ENCODE measurements around the gene GRID1. TPM values are rescaled to one million over a fixed set of nuclear protein-coding genes. Genes with fewer than 3 reads are reported as not detected.

Gene GRID1
- total and polyA plus RNA-seq, 10 of the 15 experiments (the other 5 are each of a cell fraction or from before 2014, with no cell fraction given), result 0.04 to 0.62 (median 0.08) TPM; not detected in 5

DNA sequence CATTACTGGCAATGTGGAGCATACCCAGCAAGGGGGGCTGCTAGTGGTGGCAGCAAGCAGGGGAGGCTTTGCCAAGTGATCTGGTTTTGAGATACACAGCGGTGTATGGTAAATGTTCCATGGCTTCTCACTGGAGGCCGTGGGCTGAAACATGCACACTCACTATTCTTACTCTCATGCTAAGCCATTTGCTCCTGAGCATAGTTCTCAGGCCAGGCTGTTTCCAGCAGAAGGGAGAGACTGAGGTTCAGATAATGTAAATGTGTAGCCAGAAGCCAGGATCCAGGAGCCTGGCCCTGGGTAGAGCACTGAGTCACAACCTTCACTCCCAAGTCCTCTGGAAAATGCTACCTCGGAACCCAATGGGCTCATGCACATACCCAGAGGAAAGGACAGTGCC is 757.9 kb downstream of the GRID1 start:
- no peak for DNase-seq (ENCODE audit: low read depth, low spot score)
- FAIRE-seq, result no peak
- no peak overlapping the region for H3K4me2 ChIP-seq (ENCODE audit: control insufficient read depth, insufficient read depth)
- no peaks in the 10 kb centered on the region for H3K79me2 ChIP-seq (ENCODE audit: control insufficient read depth, insufficient read depth, low read length)
- TF ChIP-seq NR2C2 (IDR thresholded peaks at IDR 0.05; ENCODE audit: borderline replicate concordance, control insufficient read depth, insufficient read length, low read depth), result no peak
- no peak for TF ChIP-seq ZBED1 (IDR thresholded peaks at IDR 0.05; ENCODE audit: borderline replicate concordance)
- no peak for TF ChIP-seq PAX8 (IDR thresholded peaks at IDR 0.05)
- TF ChIP-seq CEBPB (IDR thresholded peaks at IDR 0.05; ENCODE audit: borderline replicate concordance in 1 of 2, low read depth in 2 of 2, low read length in 2 of 2), result no peak
- no peak for TF ChIP-seq RAD21 (IDR thresholded peaks at IDR 0.05; ENCODE audit: insufficient read depth, low read depth, low read length)
- TF ChIP-seq POU2F2 (IDR thresholded peaks at IDR 0.05; ENCODE audit: borderline replicate concordance, low read depth, low read length), result no peak
- no peak for TF ChIP-seq EED (IDR thresholded peaks at IDR 0.05; ENCODE audit: low read depth)
- TF ChIP-seq IRF4 (IDR thresholded peaks at IDR 0.05; ENCODE audit: low read depth, low read length), result no peak
- TF ChIP-seq HCFC1 (IDR thresholded peaks at IDR 0.05; ENCODE audit: low read length), result no peak
- no peak for TF ChIP-seq SUPT20H (IDR thresholded peaks at IDR 0.05; ENCODE audit: borderline replicate concordance, control insufficient read depth, low read depth, low read length)
- no peak for TF ChIP-seq NFIC (IDR thresholded peaks at IDR 0.05; ENCODE audit: low read depth, low read length)
- no peak for TF ChIP-seq MEF2B (IDR thresholded peaks at IDR 0.05; ENCODE audit: partially characterized antibody, poor library complexity, severe bottlenecking)
- TF ChIP-seq NRF1 (conservative IDR thresholded peaks at IDR 0.05; ENCODE audit: low read depth, low read length), result no peak
- TF ChIP-seq MYB (IDR thresholded peaks at IDR 0.05; ENCODE audit: borderline replicate concordance, low read depth, low read length), result no peak
- no peak overlapping the region for H3K27ac ChIP-seq (ENCODE audit: control insufficient read depth, insufficient read depth)
- H3K27me3 ChIP-seq (replicated peaks in 1 of 2; ENCODE audit: control insufficient read depth in 2 of 2, insufficient read depth in 2 of 2, low read length in 1 of 2), result no peaks in the 10 kb centered on the region
- ChIA-PET SMC1A (ENCODE audit: uncharacterized antibody, unreplicated experiment) (no interaction called here), POLR2A (no interaction called here), RAD21 (ENCODE audit: unreplicated experiment) (no interaction called here), CTCF (no interaction called here)
- in situ Hi-C loops (cut with MboI), result no loop called here
- H4K20me1 ChIP-seq (ENCODE audit: control insufficient read depth, insufficient read depth), result no peaks in the 10 kb centered on the region
- no peaks in the 10 kb centered on the region for H3K36me3 ChIP-seq (ENCODE audit: control insufficient read depth in 2 of 2, insufficient read depth in 2 of 2, low read length in 1 of 2)
- 30% methylated on average over 3 of the region's 3 CpGs for WGBS (ENCODE audit: insufficient coverage, insufficient replicate concordance, low lambda C conversion rate, missing lambda C conversion rate)
- ATAC-seq, result no peak
- no peak overlapping the region for H3K4me3 ChIP-seq
- peaks cover 10% of the 10 kb centered on the region for H3K4me1 ChIP-seq (ENCODE audit: control insufficient read depth, insufficient read depth, low read length)
- intact Hi-C loops (cut with micrococcal nuclease; ENCODE audit: unreplicated experiment), result no loop called here
- BruUV-seq (replicated peaks), result no TSS peak
- no peak overlapping the region for H3K9ac ChIP-seq (ENCODE audit: control insufficient read depth, insufficient read depth, low read length)
- H2AFZ ChIP-seq (ENCODE audit: control insufficient read depth, low read depth, low read length), result no peak overlapping the region
- H3K9me3 ChIP-seq (replicated peaks; ENCODE audit: control insufficient read depth, insufficient read depth, low read length), result no peaks in the 10 kb centered on the region; the same call in 2 of the 3 replicates
